CD14-positive monocyte (primary cell): ENCODE data around the gene CABLES2. TPM values are rescaled to one million over a fixed set of nuclear protein-coding genes. Genes with fewer than 3 reads are reported as not detected.

ENCODE experiments used
- DNase-seq, 3 donors: peaks; one replicate each; pipeline ENCODE4 v3.0.0-alpha.2; 2011 to 2022
- H2AFZ ChIP-seq: 2 replicates; pipeline ENCODE4 v1.6.0; 2012; ENCODE audit warnings: mild to moderate bottlenecking, low read depth, low read length, inconsistent platforms; ENCODE audit not compliant: insufficient read depth, poor library complexity, severe bottlenecking
- H3K27ac ChIP-seq, 2 donors: 1 replicate in 1 of 2; 2 replicates in 1 of 2; pipeline ENCODE4 v1.5.1; 2012 to 2013; ENCODE audit warnings: low read length in 2 of 2, control low read depth in 1 of 2, inconsistent platforms in 1 of 2, low read depth in 1 of 2, mild to moderate bottlenecking in 1 of 2
- H3K27me3 ChIP-seq, 2 donors: one replicate each; pipeline versions ENCODE4 v1.6.0 to v1.6.1; 2011 to 2013; ENCODE audit warnings: low read length in 2 of 2; ENCODE audit not compliant: control insufficient read depth in 2 of 2, insufficient read depth in 2 of 2
- H3K36me3 ChIP-seq, 2 donors: replicated peaks in 1 of 2; 1 replicate in 1 of 2; 2 replicates in 1 of 2; pipeline versions ENCODE4 v1.5.1 to v1.6.1; 2012 to 2013; ENCODE audit warnings: low read length in 2 of 2, control low read depth in 1 of 2, inconsistent platforms in 1 of 2, mild to moderate bottlenecking in 1 of 2; ENCODE audit not compliant: insufficient read depth in 2 of 2, control insufficient read depth in 1 of 2
- H3K4me1 ChIP-seq, 2 donors: 1 replicate in 1 of 2; 2 replicates in 1 of 2; pipeline versions ENCODE4 v1.5.1 to v1.6.1; 2012 to 2013; ENCODE audit warnings: low read length in 2 of 2, control low read depth in 1 of 2, inconsistent platforms in 1 of 2, mild to moderate bottlenecking in 1 of 2, moderate library complexity in 1 of 2; ENCODE audit not compliant: insufficient read depth in 2 of 2, control insufficient read depth in 1 of 2
- H3K4me2 ChIP-seq: replicated peaks from 2 replicates; pipeline ENCODE3; 2012; ENCODE audit warnings: low read length, moderate library complexity, mild to moderate bottlenecking; ENCODE audit not compliant: poor library complexity, severe bottlenecking; ENCODE audit errors: extremely low read depth
- H3K4me3 ChIP-seq, 3 experiments: fragments of 200-600 bp in 1 of 3; sonication (generic) in 1 of 3; replicated peaks in 1 of 3; 1 replicate in 2 of 3; 2 replicates in 1 of 3; pipeline ENCODE4 v1.5.1; 2011 to 2013; ENCODE audit warnings: low read length in 3 of 3, mild to moderate bottlenecking in 3 of 3, control low read depth in 2 of 3, low read depth in 2 of 3, inconsistent platforms in 1 of 3, moderate library complexity in 1 of 3
- H3K79me2 ChIP-seq: 2 replicates; pipeline ENCODE4 v1.6.0; 2012; ENCODE audit warnings: mild to moderate bottlenecking, control low read depth, inconsistent platforms, low read length, moderate library complexity; ENCODE audit not compliant: insufficient read depth
- H3K9ac ChIP-seq: 2 replicates; pipeline ENCODE4 v1.6.0; 2017; ENCODE audit warnings: low read length, mild to moderate bottlenecking; ENCODE audit not compliant: insufficient read depth, poor library complexity, severe bottlenecking
- H3K9me3 ChIP-seq, 2 donors: replicated peaks in 1 of 2; 1 replicate in 1 of 2; 2 replicates in 1 of 2; pipeline versions ENCODE4 v1.5.1 to v1.6.1; 2012 to 2013; ENCODE audit warnings: low read length in 2 of 2, control low read depth in 1 of 2; ENCODE audit not compliant: control insufficient read depth in 1 of 2, insufficient read depth in 1 of 2
- H4K20me1 ChIP-seq: 2 replicates; pipeline ENCODE4 v1.6.0; 2012; ENCODE audit warnings: mild to moderate bottlenecking, low read length, control low read depth, moderate library complexity; ENCODE audit not compliant: insufficient read depth
- H3K27ac Mint-ChIP-seq, 7 donors: one replicate each; pipeline ENCODE4 v1.8.0; 2020; ENCODE audit warnings: mild to moderate bottlenecking in 7 of 7, mixed read lengths in 7 of 7, moderate library complexity in 6 of 7, inconsistent platforms in 2 of 7
- H3K27me3 Mint-ChIP-seq, 3 donors: one replicate each; pipeline ENCODE4 v1.8.0; 2021 to 2022; ENCODE audit warnings: low read depth in 3 of 3, mild to moderate bottlenecking in 3 of 3, mixed read lengths in 3 of 3, moderate library complexity in 3 of 3, inconsistent platforms in 1 of 3
- H3K36me3 Mint-ChIP-seq, 2 donors: one replicate each; pipeline ENCODE4 v1.8.0; 2020; ENCODE audit warnings: mixed read lengths in 2 of 2, inconsistent platforms in 1 of 2, mild to moderate bottlenecking in 1 of 2
- H3K4me1 Mint-ChIP-seq: one replicate; pipeline ENCODE4 v1.8.0; 2020; ENCODE audit warnings: mild to moderate bottlenecking, mixed read lengths
- H3K4me3 Mint-ChIP-seq, 2 donors: one replicate each; pipeline ENCODE4 v1.8.0; 2020; ENCODE audit warnings: mild to moderate bottlenecking in 2 of 2, mixed read lengths in 2 of 2, moderate library complexity in 1 of 2
- H3K9me3 Mint-ChIP-seq, 7 donors: one replicate each; pipeline ENCODE4 v1.8.0; 2020 to 2022; ENCODE audit warnings: mixed read lengths in 7 of 7, mild to moderate bottlenecking in 6 of 7, moderate library complexity in 6 of 7, inconsistent platforms in 2 of 7
- WGBS: methylation state at CpG from one replicate; pipeline ENCODE4 v1.1.5; 2013; ENCODE audit warnings: missing lambda C conversion rate; ENCODE audit not compliant: insufficient coverage; 5-methylcytosine and 5-hydroxymethylcytosine counted together
- intact Hi-C, 2 donors: fragments of 100-400 bp; cut with micrococcal nuclease; formaldehyde crosslinking; loops; one replicate each; pipeline versions ENCODE4 v1.15.0 to v1.15.1; 2023
- polyA plus RNA-seq, 3 donors: library from polyadenylated mRNA; depleted of rRNA in 1 of 3; unstranded in 2 of 3; stranded (reverse) in 1 of 3; fragments of 300-500 nt in 2 of 3; fragments of >200 nt in 1 of 3; fragmentation: Illumina TruSeq in 2 of 3; gene quantifications; 1 replicate in 2 of 3; 2 replicates in 1 of 3; pipeline ENCODE4 v1.2.3, GENCODE V29; 2012 to 2021
- TF ChIP-seq, protein P1 (sequence below): fragments of 200-600 bp; IDR thresholded peaks from one replicate; pipeline ENCODE4 v1.8.0; 2022; ENCODE audit warnings: antibody characterized with exemption, mild to moderate bottlenecking

The CABLES2 gene
- polyA plus RNA-seq, 3 donors, result 0.60 to 4.0 (median 0.61) TPM

DNA sequence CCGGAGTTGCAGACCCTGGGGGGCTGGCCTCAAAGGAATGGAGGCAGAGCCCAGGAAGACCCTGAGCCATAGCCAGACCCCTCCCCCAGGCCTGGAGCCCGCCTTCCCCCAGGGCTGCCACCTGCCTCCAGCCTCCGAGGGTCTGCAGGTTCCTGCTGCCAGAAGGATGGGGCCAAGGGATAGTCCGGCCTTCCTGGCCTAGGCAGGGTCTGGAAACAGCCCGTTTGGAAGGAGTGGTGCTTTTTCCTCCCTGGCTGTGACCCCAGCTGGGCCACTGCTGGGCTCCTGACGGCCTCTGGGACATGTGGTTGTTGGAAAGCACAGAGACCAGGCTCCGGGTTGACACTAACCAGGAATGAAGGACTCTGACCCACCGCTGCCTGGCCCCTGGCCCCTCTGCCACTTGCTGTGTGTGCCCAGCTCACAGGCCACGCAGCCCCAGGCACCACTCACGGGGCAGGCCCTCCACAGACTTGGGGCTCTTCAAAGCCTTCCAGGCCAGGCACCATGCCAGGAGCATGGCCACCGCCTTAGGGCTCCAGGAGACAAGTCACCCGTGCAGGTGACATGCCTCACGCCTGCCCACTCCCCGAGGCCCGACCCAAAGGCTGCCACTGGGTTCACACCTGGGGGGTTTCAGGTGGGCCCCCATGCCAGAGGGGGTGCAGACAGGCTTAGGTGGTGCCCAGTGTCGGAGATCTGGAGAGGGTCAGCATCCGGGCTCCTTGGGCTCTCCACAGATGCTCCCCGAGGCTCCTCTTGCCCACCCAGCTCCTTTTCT is 36.1 kb downstream of the CABLES2 start:
- no peaks in the 10 kb centered on the region for H3K36me3 Mint-ChIP-seq
- no peaks in the 10 kb centered on the region for H4K20me1 ChIP-seq
- WGBS, result 72% methylated on average over 17 of the region's 18 CpGs
- peaks cover 21 to 46% of the 10 kb centered on the region in 2 donors for H3K27me3 ChIP-seq
- no peak overlapping the region for H3K4me3 Mint-ChIP-seq
- H3K27ac ChIP-seq, result no peak overlapping the region
- peaks cover 0 to 3% of the 10 kb centered on the region in 2 donors for H3K9me3 ChIP-seq
- no peak overlapping the region for H3K4me3 ChIP-seq
- H3K9me3 Mint-ChIP-seq, result peaks cover 0 to 10% (median 2%) of the 10 kb centered on the region in 7 donors
- intact Hi-C loops, result no loop called here
- peaks cover 11% of the 10 kb centered on the region for H3K4me1 Mint-ChIP-seq
- peaks cover 28 to 61% (median 41%) of the 10 kb centered on the region in 3 donors for H3K27me3 Mint-ChIP-seq
- H3K27ac Mint-ChIP-seq, result peak overlapping the region in 1 of 7 donors; percentile 31
- H3K79me2 ChIP-seq, result no peaks in the 10 kb centered on the region
- H3K36me3 ChIP-seq, result no peaks in the 10 kb centered on the region
- no peak overlapping the region for H3K4me2 ChIP-seq
- peaks cover 11 to 22% of the 10 kb centered on the region in 2 donors for H3K4me1 ChIP-seq
- TF ChIP-seq, protein P1, sequence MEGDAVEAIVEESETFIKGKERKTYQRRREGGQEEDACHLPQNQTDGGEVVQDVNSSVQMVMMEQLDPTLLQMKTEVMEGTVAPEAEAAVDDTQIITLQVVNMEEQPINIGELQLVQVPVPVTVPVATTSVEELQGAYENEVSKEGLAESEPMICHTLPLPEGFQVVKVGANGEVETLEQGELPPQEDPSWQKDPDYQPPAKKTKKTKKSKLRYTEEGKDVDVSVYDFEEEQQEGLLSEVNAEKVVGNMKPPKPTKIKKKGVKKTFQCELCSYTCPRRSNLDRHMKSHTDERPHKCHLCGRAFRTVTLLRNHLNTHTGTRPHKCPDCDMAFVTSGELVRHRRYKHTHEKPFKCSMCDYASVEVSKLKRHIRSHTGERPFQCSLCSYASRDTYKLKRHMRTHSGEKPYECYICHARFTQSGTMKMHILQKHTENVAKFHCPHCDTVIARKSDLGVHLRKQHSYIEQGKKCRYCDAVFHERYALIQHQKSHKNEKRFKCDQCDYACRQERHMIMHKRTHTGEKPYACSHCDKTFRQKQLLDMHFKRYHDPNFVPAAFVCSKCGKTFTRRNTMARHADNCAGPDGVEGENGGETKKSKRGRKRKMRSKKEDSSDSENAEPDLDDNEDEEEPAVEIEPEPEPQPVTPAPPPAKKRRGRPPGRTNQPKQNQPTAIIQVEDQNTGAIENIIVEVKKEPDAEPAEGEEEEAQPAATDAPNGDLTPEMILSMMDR, result no peak
- no peak for DNase-seq
- H2AFZ ChIP-seq, result no peak overlapping the region
- no peak overlapping the region for H3K9ac ChIP-seq

DNA sequence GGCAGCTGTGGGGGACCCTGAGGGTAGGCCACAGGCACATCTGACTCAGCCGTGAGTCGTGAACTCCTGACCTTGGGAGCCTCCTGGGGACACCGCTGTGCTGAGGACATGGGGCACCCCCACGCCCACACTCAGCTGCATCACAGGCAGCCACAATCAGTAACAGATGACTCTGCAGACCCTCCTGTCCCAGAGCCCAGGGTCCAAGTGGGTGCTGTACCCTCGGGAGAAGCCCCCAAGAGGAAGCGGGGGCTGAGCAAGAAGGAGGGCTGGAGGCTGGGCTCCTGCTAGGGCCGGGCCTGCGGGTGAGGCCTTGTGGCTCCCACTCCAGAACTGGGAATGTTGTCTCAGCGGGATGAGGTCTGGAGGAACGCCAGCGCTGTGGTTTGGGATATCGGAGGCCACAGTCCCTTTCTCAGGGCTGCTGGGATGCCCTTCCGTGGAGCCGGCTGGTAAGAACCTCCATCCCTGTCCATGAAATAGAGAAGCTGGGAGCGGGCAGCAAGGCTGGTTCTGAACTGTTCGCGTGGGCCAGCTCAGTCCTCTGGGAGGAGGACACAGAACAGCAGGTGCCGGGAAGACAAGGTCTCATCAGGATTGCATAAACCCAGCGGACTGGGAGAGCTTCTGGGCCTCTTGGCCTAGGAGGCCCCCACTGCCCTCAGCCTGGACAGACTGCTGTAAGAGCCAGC is 36.8 kb downstream of the CABLES2 start:
- TF ChIP-seq, protein P1, result no peak
- H3K4me2 ChIP-seq, result no peak overlapping the region
- H3K27me3 ChIP-seq, result peaks cover 25 to 54% of the 10 kb centered on the region in 2 donors
- Mint-ChIP-seq H3K4me3 (no peak overlapping the region), H3K27me3 (peaks cover 34 to 66% (median 48%) of the 10 kb centered on the region in 3 donors), H3K4me1 (peaks cover 11% of the 10 kb centered on the region), H3K9me3 (peaks cover 0 to 10% (median 2%) of the 10 kb centered on the region in 7 donors), H3K36me3 (no peaks in the 10 kb centered on the region), H3K27ac (peak overlapping the region in 1 of 7 donors; percentile 31)
- H3K27ac ChIP-seq, result no peak overlapping the region
- no peaks in the 10 kb centered on the region for H3K79me2 ChIP-seq
- no peak overlapping the region for H2AFZ ChIP-seq
- WGBS, result 83% methylated on average over 19 of the region's 19 CpGs
- H3K9me3 ChIP-seq, result peaks cover 0 to 3% of the 10 kb centered on the region in 2 donors
- no peak for DNase-seq
- H3K9ac ChIP-seq, result no peak overlapping the region
- peaks cover 11 to 22% of the 10 kb centered on the region in 2 donors for H3K4me1 ChIP-seq
- intact Hi-C loops, result no loop called here
- no peaks in the 10 kb centered on the region for H4K20me1 ChIP-seq
- no peak overlapping the region for H3K4me3 ChIP-seq
- no peaks in the 10 kb centered on the region for H3K36me3 ChIP-seq
